Heart right ventricle (tissue), 16 donors: ENCODE data around the gene CNTN5. TPM values are rescaled to one million over a fixed set of nuclear protein-coding genes. Genes with fewer than 3 reads are reported as not detected.
"Not testable (repeated sequence)": the region's sequence is repeated elsewhere in the genome, so short reads cannot be mapped to it uniquely, and the experiment has no call there.

Experiments used
- ATAC-seq, 8 donors: fragments of 200-7000 bp; cut with Tn5 transposase; one replicate each; pipeline ENCODE4 v1.9.1; 2020; ENCODE audit warnings: mild to moderate bottlenecking in 8 of 8, moderate library complexity in 8 of 8, moderate number of reproducible peaks in 1 of 8
- DNase-seq, 2 donors: peaks; one replicate each; pipeline ENCODE4 v3.0.0-alpha.2; 2020
- H3K27ac ChIP-seq, 10 donors: fragments of 200-600 bp; sonication (generic) in 2 of 10; one replicate each; pipeline versions ENCODE4 v1.5.0 to v1.8.0; 2020 to 2022; ENCODE audit warnings: mild to moderate bottlenecking in 3 of 10
- H3K27me3 ChIP-seq, 7 donors: fragments of 200-600 bp; one replicate each; pipeline ENCODE4 v1.8.0; 2021 to 2022; ENCODE audit warnings: mild to moderate bottlenecking in 2 of 7
- H3K36me3 ChIP-seq, 9 donors: fragments of 200-600 bp; sonication (generic) in 1 of 9; one replicate each; pipeline versions ENCODE4 v1.5.0 to v1.8.0; 2020 to 2022; ENCODE audit warnings: mild to moderate bottlenecking in 2 of 9
- H3K4me1 ChIP-seq, 9 donors: fragments of 200-600 bp; sonication (generic) in 1 of 9; one replicate each; pipeline versions ENCODE4 v1.5.0 to v1.8.0; 2020 to 2022; ENCODE audit warnings: mild to moderate bottlenecking in 4 of 9
- H3K4me3 ChIP-seq, 10 donors: fragments of 200-600 bp; sonication (generic) in 2 of 10; one replicate each; pipeline versions ENCODE4 v1.5.0 to v1.8.0; 2020 to 2022; ENCODE audit warnings: mild to moderate bottlenecking in 7 of 10, moderate library complexity in 2 of 10
- H3K9me3 ChIP-seq, 11 donors: fragments of 200-600 bp in 10 of 11; sonication (generic) in 2 of 11; one replicate each; pipeline versions ENCODE4 v1.5.0 to v1.8.0; 2013 to 2022; ENCODE audit warnings: mild to moderate bottlenecking in 2 of 11, control low read depth in 1 of 11, moderate library complexity in 1 of 11
- WGBS, 2 donors: extraction: QIAGEN DNeasy Blood & Tissue Kit; methylation state at CpG; one replicate each; pipeline ENCODE4 v1.1.7; 2013; ENCODE audit warnings: inconsistent platforms in 1 of 2; 5-methylcytosine and 5-hydroxymethylcytosine counted together
- intact Hi-C, 10 donors: fragments of 100-400 bp; cut with DNase I; formaldehyde crosslinking; loops; one replicate each; pipeline versions ENCODE4 v1.11.1 to v1.14.2; 2022
- polyA plus RNA-seq, 2 donors: library from polyadenylated mRNA; stranded (reverse); fragments of 200-250 nt; gene quantifications; one replicate each; pipeline ENCODE4 v1.2.3, GENCODE V29; 2013
- total RNA-seq, 10 donors: library from RNA; stranded (reverse); fragmentation: NEBNext Ultra II Directional in 3 of 10; extraction: Animal tissue kit (Norgen Biotek cat#: 25700) in 3 of 10; gene quantifications; one replicate each; pipeline versions ENCODE4 v1.2.1 to v1.2.4, GENCODE V29; 2021 to 2023
- TF ChIP-seq, protein P1 (sequence below), 9 donors: fragments of 200-600 bp; sonication (generic) in 2 of 9; IDR thresholded peaks; one replicate each; pipeline versions ENCODE4 v1.5.0 to v1.8.0; 2021 to 2022; ENCODE audit warnings: antibody characterized with exemption in 9 of 9, mild to moderate bottlenecking in 5 of 9, moderate library complexity in 1 of 9
- donor health status: Arrhythmogenic right ventricular cardiomyopathy.
- donor health status: ischemic (EF 13 %, LVEDD 7.1; RV severe dilation, severe dysfunction).
- donor health status: healthy with polysubstance abuse.
- donor health status: DM: no; HTN: yes; CAD: no.
- donor health status: DM: no; HTN: no; CAD: no.
- donor health status: ischemic (EF 25% LVEDD 6.9; RV normal size, moderate dysfunction).
- donor health status: ischemic (EF 25% LVEDD 5.7; RV mildly dilated, moderate dysfunction).
- donor health status: healthy.
- donor health status: DM: yes; HTN: yes; CAD: no.
- donor health status: Ischemic cardiomyopathy.
- donor health status: ischemic (EF 35%, LVEDD 5.7; RV mildly dilated, moderate dysfunction).
- donor health status: nonischemic (EF 11% LVEDD 7.7; RV severe dilation, severe dysfunction).
- donor health status: DM: yes; HTN: yes; CAD: no.
- donor health status: PGD.
- donor health status: ischemic (EF 29% LVEDD 5.4; RV normal size, mild dysfunction).
- donor health status: nonischemic (EF 23%, LVEDD 6.1; RV moderate dilation, normal function).

Gene CNTN5
- total and polyA plus RNA-seq, 12 donors = 0.05 to 0.35 (median 0.17) TPM; not detected in 6

DNA sequence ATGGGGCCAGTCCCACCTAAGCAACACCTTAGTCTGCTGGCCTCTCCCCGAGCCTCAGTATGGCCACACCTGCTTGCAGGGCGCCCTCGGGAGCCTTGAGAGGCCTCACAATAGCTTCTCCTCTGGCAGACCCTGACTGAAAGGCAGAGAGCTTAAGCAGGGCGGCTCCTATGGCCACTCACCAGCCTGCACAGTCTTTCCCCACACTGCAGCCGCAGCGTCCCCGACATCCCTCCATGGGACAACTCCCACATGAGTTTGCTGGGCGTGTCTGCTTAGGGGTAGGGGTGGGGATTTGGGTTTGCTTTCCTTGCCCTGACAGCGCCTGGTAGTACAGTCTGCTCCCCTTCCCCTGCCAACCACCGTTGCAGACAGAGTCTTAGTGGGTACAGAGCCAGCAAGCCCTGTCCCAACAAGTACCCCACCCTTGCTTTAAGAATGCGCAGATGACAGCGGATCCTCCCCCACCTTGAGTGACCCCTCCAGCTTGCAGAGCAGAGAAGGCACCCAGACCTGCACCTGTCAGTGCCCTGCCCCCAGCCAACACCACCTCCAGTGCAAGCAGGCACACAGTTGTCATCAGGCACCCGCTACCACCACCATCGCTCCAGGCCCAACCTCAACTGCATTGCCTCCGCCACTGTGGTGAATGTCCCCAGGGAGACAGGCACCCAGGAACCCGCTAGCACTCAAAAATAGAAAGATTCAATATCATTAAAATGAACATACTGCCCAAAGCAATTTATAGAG, 1252.5 kb downstream of the CNTN5 start:
- Histone ChIP-seq H3K36me3 (no peaks in the 10 kb centered on the region), H3K4me1 (no peaks in the 10 kb centered on the region), H3K27me3 (no peaks in the 10 kb centered on the region), H3K27ac (no peak overlapping the region), H3K9me3 (peaks cover 0 to 12% (median 0%) of the 10 kb centered on the region in 11 donors), H3K4me3 (no peak overlapping the region)
- DNase-seq = no peak
- intact Hi-C loops = no loop called here
- TF ChIP-seq, protein P1, sequence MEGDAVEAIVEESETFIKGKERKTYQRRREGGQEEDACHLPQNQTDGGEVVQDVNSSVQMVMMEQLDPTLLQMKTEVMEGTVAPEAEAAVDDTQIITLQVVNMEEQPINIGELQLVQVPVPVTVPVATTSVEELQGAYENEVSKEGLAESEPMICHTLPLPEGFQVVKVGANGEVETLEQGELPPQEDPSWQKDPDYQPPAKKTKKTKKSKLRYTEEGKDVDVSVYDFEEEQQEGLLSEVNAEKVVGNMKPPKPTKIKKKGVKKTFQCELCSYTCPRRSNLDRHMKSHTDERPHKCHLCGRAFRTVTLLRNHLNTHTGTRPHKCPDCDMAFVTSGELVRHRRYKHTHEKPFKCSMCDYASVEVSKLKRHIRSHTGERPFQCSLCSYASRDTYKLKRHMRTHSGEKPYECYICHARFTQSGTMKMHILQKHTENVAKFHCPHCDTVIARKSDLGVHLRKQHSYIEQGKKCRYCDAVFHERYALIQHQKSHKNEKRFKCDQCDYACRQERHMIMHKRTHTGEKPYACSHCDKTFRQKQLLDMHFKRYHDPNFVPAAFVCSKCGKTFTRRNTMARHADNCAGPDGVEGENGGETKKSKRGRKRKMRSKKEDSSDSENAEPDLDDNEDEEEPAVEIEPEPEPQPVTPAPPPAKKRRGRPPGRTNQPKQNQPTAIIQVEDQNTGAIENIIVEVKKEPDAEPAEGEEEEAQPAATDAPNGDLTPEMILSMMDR (IDR thresholded peaks at IDR 0.05) = no peak
- ATAC-seq = no peak
- 89 to 90% methylated on average over 16 of the region's 16 CpGs for WGBS, 2 donors

DNA sequence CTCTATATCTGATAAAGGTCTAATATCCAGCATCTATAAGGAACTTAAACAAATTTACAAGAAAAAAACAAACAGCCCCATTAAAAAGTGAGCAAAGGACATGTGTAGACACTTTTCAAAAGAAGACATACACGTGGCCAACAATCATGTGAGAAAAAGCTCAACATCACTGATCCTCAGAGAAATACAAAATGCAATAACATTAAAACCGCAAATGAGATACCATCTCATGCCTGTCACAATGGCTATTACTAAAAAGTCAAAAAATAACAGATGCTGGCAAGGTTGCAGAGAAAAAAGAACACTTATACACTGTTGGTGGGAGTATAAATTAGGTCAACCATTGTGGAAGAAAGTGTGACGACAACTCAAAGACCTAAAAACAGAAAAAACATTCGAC, 1253.7 kb downstream of the CNTN5 start:
- H3K9me3 ChIP-seq = peaks cover 0 to 12% (median 0%) of the 10 kb centered on the region in 11 donors
- DNase-seq, H3K27ac ChIP-seq, ATAC-seq, H3K4me3 ChIP-seq, H3K4me1 ChIP-seq, intact Hi-C loops, H3K36me3 ChIP-seq, H3K27me3 ChIP-seq: not testable (repeated sequence)
- 82 to 88% methylated on average over 4 of the region's 4 CpGs for WGBS, 2 donors

DNA sequence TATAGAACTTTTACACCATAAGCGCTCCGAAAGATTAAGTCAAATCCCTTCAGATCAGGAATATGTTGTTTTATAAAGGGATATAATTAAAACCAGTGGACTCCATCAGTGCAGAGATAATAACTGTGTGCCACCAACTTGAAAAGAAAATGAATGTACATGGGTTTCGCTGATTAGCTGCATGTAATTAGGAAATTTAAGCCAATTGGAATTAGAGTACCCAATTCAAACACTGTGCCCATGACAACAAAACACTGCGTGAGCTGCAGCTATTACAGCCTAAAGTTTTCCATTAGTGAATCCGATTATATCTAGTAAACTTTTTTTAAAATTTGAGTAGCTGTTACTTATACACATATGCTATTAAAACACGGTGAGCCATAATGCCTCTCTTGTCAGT, 1274.0 kb downstream of the CNTN5 start:
- 79 to 90% methylated on average over 6 of the region's 6 CpGs for WGBS, 2 donors
- no peak overlapping the region for H3K27ac ChIP-seq
- H3K27me3 ChIP-seq = no peaks in the 10 kb centered on the region
- TF ChIP-seq, protein P1 (IDR thresholded peaks at IDR 0.05) = no peak
- intact Hi-C loops = no loop called here
- H3K4me1 ChIP-seq = no peaks in the 10 kb centered on the region
- H3K9me3 ChIP-seq = no peaks in the 10 kb centered on the region
- H3K36me3 ChIP-seq = no peaks in the 10 kb centered on the region
- ATAC-seq (no peak), DNase-seq (no peak)
- H3K4me3 ChIP-seq = no peak overlapping the region

DNA sequence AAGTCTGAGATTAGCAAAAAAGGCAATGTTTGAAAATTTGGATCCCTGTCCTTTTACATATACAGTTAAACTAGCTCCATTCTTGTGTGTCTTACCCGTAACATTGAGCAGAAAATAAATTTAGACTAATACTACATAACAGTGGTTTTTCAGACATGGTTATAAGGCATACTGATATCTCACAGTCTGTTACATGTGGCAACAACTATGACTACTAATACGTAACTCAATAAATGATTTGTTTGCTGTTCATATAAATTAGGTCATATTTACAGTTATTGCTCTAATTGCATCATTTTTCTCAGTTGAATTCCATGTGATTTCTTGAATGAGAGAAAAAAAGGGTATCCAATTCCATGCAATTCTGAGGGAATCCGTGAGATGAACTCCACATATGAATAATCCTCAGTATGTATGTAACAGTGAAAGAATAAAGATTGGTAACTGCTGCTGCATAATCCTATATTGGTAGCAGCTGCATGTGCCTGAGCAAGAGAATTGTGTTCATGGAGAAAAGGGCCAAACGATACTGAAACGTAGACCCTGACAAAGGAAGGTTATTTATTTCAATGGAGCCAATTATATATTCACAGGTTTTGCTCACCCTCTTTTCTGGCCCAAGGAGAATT, 1275.4 kb downstream of the CNTN5 start:
- Histone ChIP-seq H3K27me3 (no peaks in the 10 kb centered on the region), H3K4me3 (no peak overlapping the region), H3K36me3 (no peaks in the 10 kb centered on the region), H3K4me1 (no peaks in the 10 kb centered on the region), H3K27ac (no peak overlapping the region), H3K9me3 (no peaks in the 10 kb centered on the region)
- 78 to 82% methylated on average over 5 of the region's 5 CpGs for WGBS, 2 donors
- DNase-seq (no peak), ATAC-seq (no peak)
- TF ChIP-seq, protein P1 (IDR thresholded peaks at IDR 0.05) = no peak
- intact Hi-C loops = no loop called here

DNA sequence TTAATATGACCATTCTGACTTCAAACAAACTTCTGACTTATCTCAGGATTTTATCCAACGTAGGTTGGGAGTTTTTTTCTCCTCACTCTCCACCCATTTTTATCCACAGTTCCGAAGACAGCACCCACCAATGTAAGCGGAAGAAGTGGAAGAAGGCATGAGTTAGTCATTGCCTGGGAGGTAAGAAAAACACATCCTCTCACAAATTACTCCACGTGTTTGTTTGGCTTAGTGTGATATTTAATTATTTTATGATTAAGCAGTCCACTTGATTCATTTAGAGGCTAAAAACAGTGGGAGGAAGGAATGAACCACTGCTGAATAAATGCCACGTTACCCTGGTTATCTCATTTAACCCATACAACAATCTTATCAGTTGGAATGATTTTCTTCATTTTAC, 1276.8 kb downstream of the CNTN5 start:
- 66 to 69% methylated on average over 5 of the region's 5 CpGs for WGBS, 2 donors
- Histone ChIP-seq H3K27ac (no peak overlapping the region), H3K4me3 (no peak overlapping the region), H3K27me3 (no peaks in the 10 kb centered on the region), H3K9me3 (no peaks in the 10 kb centered on the region), H3K4me1 (no peaks in the 10 kb centered on the region), H3K36me3 (no peaks in the 10 kb centered on the region)
- ATAC-seq (no peak), DNase-seq (no peak)
- intact Hi-C loops = no loop called here
- TF ChIP-seq, protein P1 (IDR thresholded peaks at IDR 0.05) = no peak
